Vagina (tissue), 2 donors: ENCODE data around the gene GJA5. TPM values are rescaled to one million over a fixed set of nuclear protein-coding genes. Genes with fewer than 3 reads are reported as not detected.

Experiments
- DNase-seq, 2 donors: peaks; one replicate each; pipeline ENCODE4 v3.0.0-alpha.2; 2017; ENCODE audit errors: extremely low spot score in 2 of 2
- H3K27ac ChIP-seq: fragments of 200-600 bp; sonication (generic); one replicate; pipeline ENCODE4 v1.5.1; 2019
- H3K27me3 ChIP-seq: fragments of 200-600 bp; sonication (generic); one replicate; pipeline ENCODE4 v1.5.1; 2019
- H3K36me3 ChIP-seq, 2 donors: fragments of 200-600 bp; sonication (generic); one replicate each; pipeline ENCODE4 v1.5.1; 2017 to 2019
- H3K4me1 ChIP-seq: fragments of 200-600 bp; sonication (generic); one replicate; pipeline ENCODE4 v1.5.1; 2019
- H3K4me3 ChIP-seq, 2 donors: fragments of 200-600 bp; sonication (generic); 1 replicate in 1 of 2; 2 replicates in 1 of 2; pipeline ENCODE4 v1.5.1; 2016 to 2019
- H3K9me3 ChIP-seq: fragments of 200-600 bp; sonication (generic); one replicate; pipeline ENCODE4 v1.5.1; 2019
- POLR2A ChIP-seq, 2 donors: fragments of 450-650 bp; IDR thresholded peaks; one replicate each; pipeline ENCODE4 v1.6.1; 2017; ENCODE audit warnings: antibody characterized with exemption in 2 of 2, mild to moderate bottlenecking in 2 of 2, moderate library complexity in 2 of 2
- POLR2AphosphoS5 ChIP-seq, 2 donors: sonication (generic); formaldehyde crosslinking; IDR thresholded peaks; one replicate each; pipeline ENCODE4 v1.9.0; 2017; ENCODE audit warnings: antibody characterized with exemption in 2 of 2, mild to moderate bottlenecking in 2 of 2, low read depth in 1 of 2; ENCODE audit not compliant: insufficient read depth in 1 of 2
- intact Hi-C: fragments of 100-400 bp; cut with DNase I; formaldehyde crosslinking; loops from one replicate; pipeline ENCODE4 v1.15.1; 2023
- total RNA-seq: library from RNA; depleted of rRNA; stranded (reverse); fragments of >200 nt; gene quantifications from one replicate; pipeline ENCODE4 v1.2.3, GENCODE V29; 2016
- TF ChIP-seq, protein P1 (sequence below), 3 experiments: fragments of 450-650 bp in 2 of 3; fragments of 200-600 bp in 1 of 3; sonication (generic) in 1 of 3; IDR thresholded peaks; one replicate each; pipeline ENCODE4 v1.5.1; 2017 to 2019; ENCODE audit warnings: antibody characterized with exemption in 3 of 3, mild to moderate bottlenecking in 2 of 3, moderate library complexity in 2 of 3

Gene GJA5
- total RNA-seq, 1 donor from 2014 or later: 11.5 TPM

DNA sequence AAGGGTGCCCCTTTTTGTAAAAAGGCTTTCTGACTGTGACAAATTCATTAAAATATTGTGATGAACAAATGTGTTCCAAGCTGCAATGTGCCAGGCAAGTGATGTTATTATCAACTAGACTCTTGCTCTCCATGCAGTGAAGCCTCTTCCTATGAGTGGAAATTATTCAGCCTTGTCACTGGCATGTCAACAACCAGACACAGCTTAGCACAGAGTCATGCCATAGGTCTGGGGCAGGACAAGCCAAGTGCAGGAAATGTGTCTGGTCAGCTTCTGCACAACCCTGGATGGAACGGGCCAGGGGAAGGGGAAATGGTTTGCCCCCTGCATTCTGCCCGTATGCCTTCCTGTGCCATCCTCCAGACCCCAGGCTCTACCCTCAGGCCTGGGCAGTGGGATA lies 27.4 kb upstream of the GJA5 start:
- Histone ChIP-seq H3K27me3 (no peaks in the 10 kb centered on the region), H3K27ac (no peak overlapping the region), H3K4me1 (peaks cover 6% of the 10 kb centered on the region), H3K9me3 (no peaks in the 10 kb centered on the region), H3K4me3 (no peak overlapping the region), H3K36me3 (no peaks in the 10 kb centered on the region)
- intact Hi-C loops: no loop called here
- TF ChIP-seq POLR2A (IDR thresholded peaks at IDR 0.05) (no peak), POLR2AphosphoS5 (IDR thresholded peaks at IDR 0.05; ENCODE audit: insufficient read depth in 1 of 2, low read depth in 1 of 2) (no peak)
- TF ChIP-seq, protein P1, sequence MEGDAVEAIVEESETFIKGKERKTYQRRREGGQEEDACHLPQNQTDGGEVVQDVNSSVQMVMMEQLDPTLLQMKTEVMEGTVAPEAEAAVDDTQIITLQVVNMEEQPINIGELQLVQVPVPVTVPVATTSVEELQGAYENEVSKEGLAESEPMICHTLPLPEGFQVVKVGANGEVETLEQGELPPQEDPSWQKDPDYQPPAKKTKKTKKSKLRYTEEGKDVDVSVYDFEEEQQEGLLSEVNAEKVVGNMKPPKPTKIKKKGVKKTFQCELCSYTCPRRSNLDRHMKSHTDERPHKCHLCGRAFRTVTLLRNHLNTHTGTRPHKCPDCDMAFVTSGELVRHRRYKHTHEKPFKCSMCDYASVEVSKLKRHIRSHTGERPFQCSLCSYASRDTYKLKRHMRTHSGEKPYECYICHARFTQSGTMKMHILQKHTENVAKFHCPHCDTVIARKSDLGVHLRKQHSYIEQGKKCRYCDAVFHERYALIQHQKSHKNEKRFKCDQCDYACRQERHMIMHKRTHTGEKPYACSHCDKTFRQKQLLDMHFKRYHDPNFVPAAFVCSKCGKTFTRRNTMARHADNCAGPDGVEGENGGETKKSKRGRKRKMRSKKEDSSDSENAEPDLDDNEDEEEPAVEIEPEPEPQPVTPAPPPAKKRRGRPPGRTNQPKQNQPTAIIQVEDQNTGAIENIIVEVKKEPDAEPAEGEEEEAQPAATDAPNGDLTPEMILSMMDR (IDR thresholded peaks at IDR 0.05): no peak
- no peak for DNase-seq

DNA sequence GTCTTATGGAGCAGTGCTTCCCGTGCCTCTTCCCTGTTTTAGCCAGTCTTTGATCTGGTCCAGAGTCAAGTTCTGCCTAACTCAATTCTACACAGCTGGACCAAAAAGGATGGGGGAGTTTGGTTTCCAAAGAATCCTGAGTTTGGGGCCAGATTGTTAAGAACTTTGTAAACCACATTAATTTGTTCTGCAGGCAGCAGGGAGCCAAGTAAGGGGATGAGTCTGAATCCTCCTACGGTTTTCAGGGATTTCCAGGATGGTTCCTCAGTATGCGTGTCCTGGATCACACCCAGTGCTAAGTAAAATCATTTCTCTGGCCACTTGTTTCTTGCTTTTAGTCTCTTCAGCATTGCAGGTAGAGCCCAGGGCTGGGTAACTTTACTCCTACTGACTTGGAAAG lies 26.1 kb upstream of the GJA5 start:
- no peak overlapping the region for H3K27ac ChIP-seq
- no peaks in the 10 kb centered on the region for H3K27me3 ChIP-seq
- DNase-seq: no peak
- TF ChIP-seq POLR2AphosphoS5 (IDR thresholded peaks at IDR 0.05; ENCODE audit: insufficient read depth in 1 of 2, low read depth in 1 of 2) (no peak), POLR2A (IDR thresholded peaks at IDR 0.05) (no peak)
- TF ChIP-seq, protein P1 (IDR thresholded peaks at IDR 0.05): no peak
- intact Hi-C loops: no loop called here
- peaks cover 6% of the 10 kb centered on the region for H3K4me1 ChIP-seq
- H3K4me3 ChIP-seq: no peak overlapping the region
- H3K9me3 ChIP-seq: no peaks in the 10 kb centered on the region
- no peaks in the 10 kb centered on the region for H3K36me3 ChIP-seq

DNA sequence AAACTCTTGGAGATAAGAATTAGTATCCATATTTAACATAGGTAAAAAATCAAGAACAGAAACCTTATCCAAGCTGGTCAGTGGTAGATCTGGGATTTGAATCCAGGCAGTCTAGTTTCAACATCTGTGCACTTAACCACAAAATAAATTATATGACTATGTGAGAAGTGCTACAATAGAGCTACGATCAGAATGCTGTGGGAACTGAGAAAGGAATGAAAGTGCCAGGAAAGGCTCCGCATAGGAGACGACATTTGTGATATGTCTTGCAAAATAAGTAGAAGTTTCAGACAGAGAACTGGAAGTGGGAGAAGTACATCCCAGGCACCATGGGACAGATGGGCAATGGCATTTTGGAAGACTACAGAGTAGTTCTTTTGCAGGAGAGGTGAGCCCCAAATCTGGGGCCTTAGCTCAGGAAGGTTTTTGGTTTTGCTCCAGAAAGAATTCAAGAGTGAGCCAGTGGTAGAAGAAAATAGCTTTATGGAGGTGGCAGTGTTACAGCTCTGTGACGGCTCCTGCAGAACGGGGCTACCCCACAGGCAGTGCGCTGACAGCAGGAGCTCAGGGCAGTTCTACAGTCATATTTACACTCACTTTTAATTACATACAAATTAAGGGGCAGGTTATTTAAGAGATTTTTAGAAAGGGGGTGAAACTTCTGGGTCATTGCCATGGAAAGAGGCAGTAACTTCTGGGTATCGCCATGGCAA lies 25.5 kb upstream of the GJA5 start:
- Histone ChIP-seq H3K4me3 (no peak overlapping the region), H3K4me1 (peaks cover 6% of the 10 kb centered on the region), H3K27me3 (no peaks in the 10 kb centered on the region), H3K9me3 (no peaks in the 10 kb centered on the region), H3K36me3 (no peaks in the 10 kb centered on the region), H3K27ac (no peak overlapping the region)
- no peak for DNase-seq
- TF ChIP-seq, protein P1 (IDR thresholded peaks at IDR 0.05): no peak
- TF ChIP-seq POLR2A (IDR thresholded peaks at IDR 0.05): no peak
- TF ChIP-seq POLR2AphosphoS5 (IDR thresholded peaks at IDR 0.05; ENCODE audit: insufficient read depth in 1 of 2, low read depth in 1 of 2): no peak
- intact Hi-C loops: no loop called here

DNA sequence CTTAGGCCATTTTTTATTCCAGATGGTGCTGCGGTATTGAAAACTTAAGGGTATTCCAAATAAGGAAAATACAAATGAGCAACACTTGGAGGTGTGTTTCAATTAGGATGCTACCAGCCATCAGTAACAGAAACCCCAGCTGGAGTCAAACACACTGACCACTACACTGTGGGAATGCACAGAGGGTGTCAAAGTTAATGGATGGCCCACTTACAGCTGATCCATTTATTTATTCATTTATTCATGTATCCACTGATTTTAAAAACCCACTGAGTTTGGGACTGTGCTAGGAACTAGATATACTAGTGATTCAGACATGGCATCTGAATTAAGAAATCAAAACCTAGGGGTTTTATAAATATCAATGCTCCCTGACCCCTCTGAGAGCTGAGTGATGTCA lies 24.5 kb upstream of the GJA5 start:
- no peaks in the 10 kb centered on the region for H3K27me3 ChIP-seq
- H3K9me3 ChIP-seq: no peaks in the 10 kb centered on the region
- intact Hi-C loops: no loop called here
- no peaks in the 10 kb centered on the region for H3K36me3 ChIP-seq
- peaks cover 6% of the 10 kb centered on the region for H3K4me1 ChIP-seq
- no peak overlapping the region for H3K4me3 ChIP-seq
- no peak overlapping the region for H3K27ac ChIP-seq
- TF ChIP-seq POLR2A (IDR thresholded peaks at IDR 0.05) (no peak), POLR2AphosphoS5 (IDR thresholded peaks at IDR 0.05; ENCODE audit: insufficient read depth in 1 of 2, low read depth in 1 of 2) (no peak)
- no peak for DNase-seq

DNA sequence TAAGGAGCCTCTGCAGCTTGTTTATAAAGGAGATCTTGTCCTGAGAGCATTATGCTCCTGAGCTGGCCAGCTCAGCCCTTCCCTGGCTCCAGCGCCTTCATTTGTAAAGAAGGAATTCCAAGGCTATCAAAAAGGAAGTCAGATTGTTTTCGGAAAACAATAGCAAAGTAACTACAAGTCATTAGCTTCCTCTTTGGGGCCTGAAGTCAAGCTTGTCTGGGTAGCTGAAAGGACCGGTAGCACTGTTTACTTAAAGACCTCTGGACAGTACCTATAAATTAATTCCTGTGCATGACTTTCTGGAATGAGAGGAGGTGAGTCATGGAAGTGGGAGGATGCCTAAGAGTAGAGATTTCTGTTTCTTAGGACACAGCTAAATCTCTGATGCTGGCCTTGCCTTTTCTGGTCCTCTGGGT lies 20.7 kb upstream of the GJA5 start:
- H3K9me3 ChIP-seq: no peaks in the 10 kb centered on the region
- DNase-seq: no peak
- no peak overlapping the region for H3K27ac ChIP-seq
- H3K36me3 ChIP-seq: no peaks in the 10 kb centered on the region
- no peaks in the 10 kb centered on the region for H3K27me3 ChIP-seq
- intact Hi-C loops: no loop called here
- no peak overlapping the region for H3K4me3 ChIP-seq
- no peaks in the 10 kb centered on the region for H3K4me1 ChIP-seq
- TF ChIP-seq POLR2A (IDR thresholded peaks at IDR 0.05) (no peak), POLR2AphosphoS5 (IDR thresholded peaks at IDR 0.05; ENCODE audit: insufficient read depth in 1 of 2, low read depth in 1 of 2) (peak in 1 of 2 donors; percentile 40)
- TF ChIP-seq, protein P1 (IDR thresholded peaks at IDR 0.05): no peak
